Measurements from ENCODE around the gene AKAP13. TPM values are rescaled to one million over a fixed set of nuclear protein-coding genes. Genes with fewer than 3 reads are reported as not detected.

Gene AKAP13
- total and polyA plus RNA-seq, 7 donors: 21.6 to 142 (median 98.5) TPM

DNA sequence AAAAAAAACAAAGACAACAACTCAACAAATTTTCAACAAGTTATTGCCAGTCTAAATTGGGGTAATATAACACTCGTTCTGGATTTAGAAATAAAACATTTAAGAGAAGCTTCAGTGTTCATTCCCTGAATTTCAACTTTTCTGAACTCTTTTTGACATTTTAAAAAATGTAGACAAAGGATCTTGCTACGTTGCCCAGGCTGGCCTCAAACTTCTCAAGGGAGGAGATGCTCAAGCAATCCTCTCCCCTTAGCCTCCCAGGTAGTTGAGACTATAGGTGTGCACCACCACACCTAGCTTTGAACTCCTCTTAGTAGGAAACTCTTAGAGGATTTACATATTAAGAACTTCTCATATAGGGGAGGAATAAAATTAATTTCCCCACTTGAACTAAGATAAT is 91.9 kb downstream of the AKAP13 start:
- H3K4me3 ChIP-seq: no peak overlapping the region
- no peaks in the 10 kb centered on the region for H3K9me3 ChIP-seq
- no peaks in the 10 kb centered on the region for H3K36me3 ChIP-seq
- H3K27ac ChIP-seq: no peak overlapping the region
- no peaks in the 10 kb centered on the region for H3K27me3 ChIP-seq
- DNase-seq: no peak
- peaks cover 0 to 57% (median 19%) of the 10 kb centered on the region in 4 donors for H3K4me1 ChIP-seq
- intact Hi-C loops (cut with DNase I): no loop called here
- TF ChIP-seq, protein P1, sequence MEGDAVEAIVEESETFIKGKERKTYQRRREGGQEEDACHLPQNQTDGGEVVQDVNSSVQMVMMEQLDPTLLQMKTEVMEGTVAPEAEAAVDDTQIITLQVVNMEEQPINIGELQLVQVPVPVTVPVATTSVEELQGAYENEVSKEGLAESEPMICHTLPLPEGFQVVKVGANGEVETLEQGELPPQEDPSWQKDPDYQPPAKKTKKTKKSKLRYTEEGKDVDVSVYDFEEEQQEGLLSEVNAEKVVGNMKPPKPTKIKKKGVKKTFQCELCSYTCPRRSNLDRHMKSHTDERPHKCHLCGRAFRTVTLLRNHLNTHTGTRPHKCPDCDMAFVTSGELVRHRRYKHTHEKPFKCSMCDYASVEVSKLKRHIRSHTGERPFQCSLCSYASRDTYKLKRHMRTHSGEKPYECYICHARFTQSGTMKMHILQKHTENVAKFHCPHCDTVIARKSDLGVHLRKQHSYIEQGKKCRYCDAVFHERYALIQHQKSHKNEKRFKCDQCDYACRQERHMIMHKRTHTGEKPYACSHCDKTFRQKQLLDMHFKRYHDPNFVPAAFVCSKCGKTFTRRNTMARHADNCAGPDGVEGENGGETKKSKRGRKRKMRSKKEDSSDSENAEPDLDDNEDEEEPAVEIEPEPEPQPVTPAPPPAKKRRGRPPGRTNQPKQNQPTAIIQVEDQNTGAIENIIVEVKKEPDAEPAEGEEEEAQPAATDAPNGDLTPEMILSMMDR (IDR thresholded peaks at IDR 0.05): no peak
- no peak for TF ChIP-seq EP300 (IDR thresholded peaks at IDR 0.05)
- TF ChIP-seq POLR2AphosphoS5 (IDR thresholded peaks at IDR 0.05): no peak
- TF ChIP-seq POLR2A (IDR thresholded peaks at IDR 0.05): no peak
- 90 to 91% methylated on average over 2 of the region's 2 CpGs for WGBS, 2 donors

DNA sequence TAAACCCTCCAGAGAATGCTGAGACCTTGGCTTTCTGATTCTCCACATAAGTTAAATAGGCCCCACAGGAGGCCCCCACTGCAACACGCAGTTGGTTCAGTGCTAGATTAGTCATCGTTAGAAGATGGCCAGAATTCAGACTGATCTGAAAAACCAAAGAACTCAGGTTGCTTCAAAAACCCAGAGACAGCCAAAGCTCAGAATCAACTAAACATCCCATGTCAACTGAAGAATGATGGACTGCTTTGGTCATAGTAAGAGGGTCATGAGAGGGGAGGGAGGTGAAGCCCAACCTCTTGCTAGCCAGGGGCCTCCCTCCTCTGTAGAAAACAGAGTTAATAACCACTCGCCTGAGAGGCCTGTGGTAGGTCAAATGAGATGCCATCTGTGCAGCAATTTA is 93.1 kb downstream of the AKAP13 start:
- WGBS, 2 donors: 63 to 67% methylated on average over 3 of the region's 3 CpGs
- peaks cover 0 to 69% (median 25%) of the 10 kb centered on the region in 4 donors for H3K4me1 ChIP-seq
- H3K9me3 ChIP-seq: no peaks in the 10 kb centered on the region
- no peaks in the 10 kb centered on the region for H3K36me3 ChIP-seq
- no peak overlapping the region for H3K4me3 ChIP-seq
- H3K27ac ChIP-seq: no peak overlapping the region
- no peaks in the 10 kb centered on the region for H3K27me3 ChIP-seq
- no peak for TF ChIP-seq POLR2A (IDR thresholded peaks at IDR 0.05)
- TF ChIP-seq POLR2AphosphoS5 (IDR thresholded peaks at IDR 0.05): no peak
- no peak for TF ChIP-seq EP300 (IDR thresholded peaks at IDR 0.05)
- TF ChIP-seq, protein P1 (IDR thresholded peaks at IDR 0.05): no peak
- intact Hi-C loops (cut with DNase I): no loop called here
- DNase-seq: no peak

DNA sequence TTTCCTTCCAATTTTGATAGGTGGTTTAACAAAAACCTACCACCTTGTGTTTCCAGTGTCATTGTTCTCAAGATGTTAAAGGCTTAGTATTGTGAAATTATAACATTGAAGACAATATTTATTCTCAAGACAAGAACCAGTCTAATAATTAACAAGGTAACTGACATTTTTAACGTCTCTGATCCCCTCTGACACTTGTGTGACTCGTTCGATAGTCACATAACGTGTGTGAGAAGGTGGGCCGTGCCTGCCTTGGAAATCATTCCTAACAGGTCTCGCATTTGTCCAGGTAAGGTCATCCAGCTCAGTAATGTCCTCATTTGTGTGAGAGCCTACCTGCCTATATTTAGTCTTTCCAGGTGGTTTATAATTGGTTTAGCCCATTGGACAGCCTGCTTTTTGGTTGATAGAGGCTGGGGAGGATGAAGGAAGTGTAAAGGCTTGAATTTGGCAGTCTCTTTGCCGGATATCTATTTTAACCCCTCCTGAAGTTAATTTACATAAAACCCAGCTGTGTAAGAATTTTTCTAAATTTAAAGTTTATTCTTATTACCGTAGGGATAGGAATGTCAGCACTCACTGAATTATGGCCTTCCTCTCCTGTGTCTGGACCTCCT is 94.4 kb downstream of the AKAP13 start:
- TF ChIP-seq, protein P1 (IDR thresholded peaks at IDR 0.05): no peak
- TF ChIP-seq EP300 (IDR thresholded peaks at IDR 0.05): no peak
- TF ChIP-seq POLR2A (IDR thresholded peaks at IDR 0.05): no peak
- no peak for TF ChIP-seq POLR2AphosphoS5 (IDR thresholded peaks at IDR 0.05)
- H3K27me3 ChIP-seq: no peaks in the 10 kb centered on the region
- H3K27ac ChIP-seq: no peak overlapping the region
- 58 to 83% methylated on average over 8 of the region's 8 CpGs for WGBS, 2 donors
- no peak overlapping the region for H3K4me3 ChIP-seq
- intact Hi-C loops (cut with DNase I): no loop called here
- peaks cover 0 to 74% (median 35%) of the 10 kb centered on the region in 4 donors for H3K4me1 ChIP-seq
- no peak for DNase-seq
- H3K9me3 ChIP-seq: no peaks in the 10 kb centered on the region
- no peaks in the 10 kb centered on the region for H3K36me3 ChIP-seq

DNA sequence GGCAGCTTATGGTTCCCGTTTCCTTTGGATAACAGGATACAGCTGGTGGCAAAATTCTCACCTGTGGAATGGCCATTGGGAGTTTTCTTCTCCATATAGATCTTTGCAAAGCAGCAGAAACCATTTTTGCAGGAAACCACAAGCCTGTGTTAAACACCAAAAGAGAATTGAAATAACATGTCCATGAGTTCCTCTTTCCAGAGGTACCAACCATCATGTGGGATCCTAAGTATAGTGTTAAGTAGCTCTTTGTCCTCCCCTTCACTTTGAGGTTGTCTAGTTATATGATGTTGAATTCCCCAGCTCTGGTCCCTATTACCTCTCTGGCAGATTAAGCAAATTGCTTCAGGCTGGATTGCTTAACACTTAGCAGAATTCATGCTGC is 94.9 kb downstream of the AKAP13 start:
- TF ChIP-seq POLR2AphosphoS5 (IDR thresholded peaks at IDR 0.05) (peak in 1 of 4 donors; percentile 19), POLR2A (IDR thresholded peaks at IDR 0.05) (no peak), EP300 (IDR thresholded peaks at IDR 0.05) (no peak)
- TF ChIP-seq, protein P1 (IDR thresholded peaks at IDR 0.05): no peak

DNA sequence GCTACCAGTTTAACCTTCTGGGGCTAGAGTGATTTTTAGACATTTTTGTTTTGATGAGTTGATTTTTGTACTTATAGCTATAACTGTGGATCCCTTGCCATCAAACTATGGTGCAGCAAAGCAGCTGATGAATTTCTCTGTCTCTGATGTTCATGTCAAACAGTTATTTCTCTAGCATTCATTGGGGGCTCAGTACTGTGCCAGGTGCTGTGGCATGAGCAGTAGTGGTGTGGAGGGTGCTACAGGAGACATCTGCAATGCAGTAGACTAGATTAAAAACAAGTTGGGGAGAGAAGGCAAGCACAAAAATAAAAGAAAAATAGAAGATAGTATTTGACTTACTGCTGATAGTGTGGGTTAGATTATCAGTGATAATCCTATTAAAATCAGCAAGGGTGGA is 95.3 kb downstream of the AKAP13 start:
- H3K9me3 ChIP-seq: no peaks in the 10 kb centered on the region
- no peak overlapping the region for H3K4me3 ChIP-seq
- no peak overlapping the region for H3K27ac ChIP-seq
- intact Hi-C loops (cut with DNase I): no loop called here
- no peaks in the 10 kb centered on the region for H3K27me3 ChIP-seq
- H3K36me3 ChIP-seq: no peaks in the 10 kb centered on the region
- no peak for DNase-seq
- TF ChIP-seq POLR2AphosphoS5 (IDR thresholded peaks at IDR 0.05) (no peak), POLR2A (IDR thresholded peaks at IDR 0.05) (no peak), EP300 (IDR thresholded peaks at IDR 0.05) (no peak)
- TF ChIP-seq, protein P1 (IDR thresholded peaks at IDR 0.05): no peak
- peaks cover 0 to 73% (median 37%) of the 10 kb centered on the region in 4 donors for H3K4me1 ChIP-seq

More for the DNA sequence above, 94.9 kb downstream of the AKAP13 start:
- peaks cover 0 to 74% (median 35%) of the 10 kb centered on the region in 4 donors for H3K4me1 ChIP-seq
- H3K27ac ChIP-seq: no peak overlapping the region
- no peaks in the 10 kb centered on the region for H3K9me3 ChIP-seq
- no peaks in the 10 kb centered on the region for H3K36me3 ChIP-seq
- DNase-seq: no peak
- WGBS, 2 donors: 63 to 85% methylated on average over 1 of the region's 1 CpG
- intact Hi-C loops (cut with DNase I): no loop called here
- no peak overlapping the region for H3K4me3 ChIP-seq
- H3K27me3 ChIP-seq: no peaks in the 10 kb centered on the region
